GM19240 (cell line): ENCODE data around the gene EHBP1.

Source experiments
- DNase-seq: peaks from one replicate; pipeline ENCODE4 v3.0.0; 2011; ENCODE audit warnings: low spot score; ENCODE audit not compliant: insufficient read length

Gene EHBP1

DNA sequence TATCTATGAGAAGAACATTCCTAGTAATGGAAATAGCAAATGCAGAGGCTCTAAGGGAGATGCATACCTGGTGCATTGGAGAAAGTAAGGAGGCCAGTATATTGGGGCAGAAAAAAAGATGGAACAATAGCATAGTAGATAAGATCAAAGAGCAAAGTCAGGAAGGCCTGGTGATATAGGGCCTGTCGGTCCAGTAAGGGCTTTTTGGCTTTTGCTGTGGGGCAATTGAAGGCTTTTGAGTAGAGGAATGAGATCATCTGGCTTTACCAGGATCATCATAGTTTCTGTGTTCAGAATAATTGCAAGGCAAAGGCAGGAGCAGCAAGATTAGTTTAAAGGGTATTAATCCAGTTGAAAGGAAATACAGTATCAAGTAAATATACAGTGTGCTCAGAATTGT lies 111.8 kb downstream of the EHBP1 start:
- DNase-seq, result no peak

DNA sequence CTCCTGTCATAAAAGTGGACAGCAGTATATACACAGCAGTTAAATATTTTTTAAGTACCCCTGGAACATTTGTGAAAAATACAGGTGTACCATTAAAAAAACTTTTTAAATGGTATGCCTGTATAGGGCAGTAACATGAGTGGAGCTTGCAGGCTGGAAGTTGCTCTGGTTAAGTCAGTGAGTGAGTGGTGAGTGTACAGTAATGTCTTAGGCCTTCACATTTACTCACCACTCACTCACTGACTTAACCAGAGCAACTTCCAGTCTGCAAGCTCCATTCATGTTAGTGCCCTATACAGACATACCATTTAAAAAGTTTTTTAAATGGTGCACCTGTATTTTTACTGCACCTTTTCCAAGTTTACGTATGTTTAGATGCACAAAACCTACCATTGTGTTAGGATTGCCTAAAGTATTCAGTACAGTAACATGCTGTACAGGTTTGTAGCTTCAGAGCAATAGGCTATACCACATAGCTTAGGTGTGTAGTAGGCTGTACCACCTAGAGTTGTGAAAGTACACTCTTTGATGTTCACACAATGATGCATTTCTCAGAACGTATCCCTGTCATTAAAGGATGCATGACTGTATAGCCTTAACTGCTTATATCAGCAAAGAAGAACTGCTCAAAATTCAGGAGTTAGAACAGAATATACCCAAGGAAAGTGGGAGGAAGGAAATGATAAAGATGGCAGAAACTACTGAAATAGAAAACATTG lies 112.6 kb downstream of the EHBP1 start:
- DNase-seq, result no peak

DNA sequence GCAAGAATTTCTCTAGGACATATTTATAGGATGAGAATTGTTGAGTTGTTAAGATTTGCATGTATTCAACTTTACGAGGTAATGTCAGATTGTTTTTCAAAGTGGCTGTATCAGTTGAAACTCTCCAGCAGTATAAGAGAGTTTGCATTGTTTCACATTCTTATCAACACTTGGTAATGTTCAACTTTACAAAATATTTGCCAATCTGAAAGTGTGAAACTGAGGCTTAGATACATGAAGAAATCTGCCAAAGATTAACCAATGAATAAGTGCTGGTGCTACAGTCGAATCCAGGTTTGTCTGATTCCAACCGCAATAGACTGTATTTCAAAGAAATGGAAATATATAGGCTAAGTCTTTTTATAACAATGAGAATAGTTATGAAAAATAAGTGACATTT lies 117.0 kb downstream of the EHBP1 start:
- no peak for DNase-seq

DNA sequence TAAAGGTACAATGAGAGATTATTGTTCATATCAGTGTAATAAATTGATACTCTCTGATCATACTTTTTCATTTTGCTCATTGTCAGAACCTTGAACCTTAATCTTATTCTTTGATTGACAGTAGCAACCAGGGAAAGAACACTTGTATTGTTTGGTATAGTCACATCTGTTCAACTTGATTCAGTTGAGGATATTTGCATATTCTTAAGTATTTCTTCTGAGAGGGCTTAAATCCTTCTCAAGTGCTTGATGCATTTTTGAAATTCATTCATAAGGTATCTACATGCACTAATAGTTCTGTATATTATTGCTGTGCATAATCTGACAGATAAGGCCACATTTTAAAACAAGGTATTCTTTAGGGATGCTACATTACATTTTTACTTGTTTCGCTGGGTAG lies 118.9 kb downstream of the EHBP1 start:
- no peak for DNase-seq

DNA sequence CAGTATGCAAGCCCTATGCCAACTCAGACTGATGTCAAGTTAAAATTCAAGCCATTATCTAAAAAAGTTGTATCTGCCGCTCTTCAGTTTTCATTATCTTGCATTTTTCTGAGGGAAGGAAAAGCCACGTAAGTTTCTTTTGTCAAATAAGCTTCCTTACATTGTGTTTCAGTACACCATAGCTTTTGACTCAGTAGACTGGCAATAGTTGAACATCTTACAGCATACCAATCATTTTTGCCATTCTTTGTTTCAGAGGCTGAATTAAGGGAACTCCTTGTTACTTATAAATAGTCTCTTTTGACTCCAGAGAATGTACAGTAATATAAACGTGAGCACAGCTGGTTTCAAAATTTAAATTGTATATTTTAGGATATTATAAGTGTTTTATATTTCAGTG lies 120.6 kb downstream of the EHBP1 start:
- no peak for DNase-seq

DNA sequence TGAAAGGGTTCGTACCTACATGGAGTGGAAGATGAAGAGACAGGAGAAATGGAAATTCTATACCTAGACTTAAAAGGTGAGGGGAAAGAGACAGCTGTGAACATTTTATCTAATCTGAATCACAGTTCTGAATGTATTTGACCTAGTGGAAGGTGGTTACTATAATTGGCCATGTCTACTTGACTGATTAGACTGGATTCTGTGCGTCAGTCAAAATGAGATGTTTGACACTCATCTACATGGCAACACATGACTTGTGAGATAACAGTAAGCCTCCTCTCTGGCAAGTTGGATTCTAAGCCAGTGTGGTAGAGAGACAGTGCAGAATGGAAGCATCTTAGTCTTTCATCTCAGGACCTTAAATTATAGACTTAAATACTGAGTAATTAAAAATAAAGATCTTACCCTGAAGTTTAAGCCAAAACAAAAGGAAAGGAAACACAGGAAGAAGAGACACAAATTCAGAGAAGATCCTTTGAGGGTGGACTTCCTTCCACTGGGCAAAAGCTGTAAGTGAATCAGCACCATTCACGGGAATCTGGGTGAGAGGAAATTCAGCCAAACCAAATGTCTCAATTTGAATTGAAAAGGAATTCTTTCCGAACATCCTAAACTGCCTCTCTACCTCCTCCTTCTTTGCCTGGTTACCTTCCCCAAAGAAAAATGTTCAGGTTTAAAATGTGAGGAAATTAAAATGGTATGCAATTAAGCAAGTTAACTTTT lies 121.6 kb downstream of the EHBP1 start:
- no peak for DNase-seq

DNA sequence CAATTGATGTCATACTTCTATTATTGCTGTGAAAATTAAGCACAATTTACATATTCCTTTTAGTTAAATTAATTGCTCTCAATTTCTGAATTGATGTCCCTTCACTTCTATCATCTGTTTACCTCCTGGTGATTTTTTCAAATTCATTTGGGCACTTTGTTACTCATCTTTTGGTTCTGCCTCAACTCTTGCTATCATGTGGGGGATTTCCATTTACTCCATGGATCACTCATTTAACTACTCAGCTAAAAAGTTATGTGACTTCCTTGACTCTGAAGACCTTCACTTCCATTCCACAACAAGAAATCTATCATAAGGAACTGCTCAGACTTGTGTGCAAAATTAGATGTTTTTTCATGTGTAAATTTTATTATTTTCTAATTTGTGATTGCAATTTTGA lies 126.2 kb downstream of the EHBP1 start:
- DNase-seq, result no peak

DNA sequence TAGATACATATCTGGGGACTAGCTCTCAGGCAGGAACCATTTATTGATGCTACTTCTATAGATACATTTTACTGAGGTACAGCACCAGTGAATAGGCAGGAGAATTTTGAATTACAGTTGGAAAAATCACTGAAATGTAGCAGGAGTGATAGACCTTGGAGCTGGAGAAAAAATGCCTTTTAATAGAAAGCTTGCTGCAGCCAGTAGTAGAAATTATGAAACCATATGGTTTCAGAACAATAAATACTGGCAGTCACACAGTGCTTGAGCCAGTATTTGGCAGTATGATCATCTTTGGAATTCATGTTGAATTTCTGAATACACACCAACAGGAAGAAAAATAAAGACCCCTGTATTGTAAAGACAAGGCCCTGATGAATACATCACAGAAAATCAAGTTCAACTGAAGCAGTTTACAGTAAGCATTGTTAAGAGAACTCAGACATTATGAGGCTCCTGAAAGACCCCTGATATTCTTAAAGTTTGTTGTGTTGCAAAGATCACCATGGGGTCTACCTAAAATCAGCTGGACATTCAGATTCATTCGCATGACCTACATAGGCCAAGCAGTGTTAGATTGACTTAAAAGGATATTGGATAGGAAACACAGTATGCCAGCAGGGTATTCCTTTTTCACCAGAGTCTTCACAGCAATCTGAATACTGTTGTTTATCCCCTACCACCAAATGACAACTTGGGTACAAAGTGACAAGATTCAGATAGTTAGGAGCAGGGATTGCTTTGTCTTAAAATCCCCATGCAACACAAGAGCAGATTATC lies 139.0 kb downstream of the EHBP1 start:
- no peak for DNase-seq

DNA sequence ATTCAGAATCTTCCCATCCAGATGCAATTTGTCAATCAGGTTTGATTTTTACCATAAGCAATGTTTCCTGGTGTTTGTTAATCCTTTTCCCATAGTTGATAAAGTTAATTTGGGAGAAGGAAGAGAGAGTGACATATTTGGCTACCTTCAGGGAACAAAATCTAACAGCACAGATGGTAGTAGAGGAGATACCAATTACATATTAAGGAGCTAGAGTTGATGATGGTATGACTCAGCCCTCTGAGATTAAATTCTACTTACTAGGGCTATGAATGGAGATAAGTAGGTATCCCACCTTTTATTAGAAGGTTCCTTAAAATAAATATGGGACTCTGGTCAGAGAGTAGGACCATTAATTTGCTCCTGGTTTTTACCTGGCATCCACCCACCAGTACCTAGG lies 139.7 kb downstream of the EHBP1 start:
- DNase-seq, result no peak

DNA sequence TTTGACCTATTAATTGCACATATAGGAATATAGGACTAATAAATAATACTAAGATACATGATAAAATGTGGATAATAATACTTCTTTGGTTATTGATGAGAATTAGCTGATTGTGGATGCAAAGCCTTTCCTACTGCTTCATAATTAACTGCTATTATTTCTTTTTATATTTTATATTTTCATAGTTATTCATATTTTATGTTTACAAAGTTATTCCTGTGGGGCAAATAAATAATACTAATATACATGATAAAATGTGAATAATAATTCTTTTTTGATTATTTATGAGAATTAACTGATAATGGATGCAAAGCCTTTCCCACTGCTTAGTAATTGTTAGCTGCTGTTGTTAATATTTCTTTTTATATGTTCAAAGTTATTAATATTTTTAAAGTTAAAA lies 146.7 kb downstream of the EHBP1 start:
- DNase-seq, result no peak

DNA sequence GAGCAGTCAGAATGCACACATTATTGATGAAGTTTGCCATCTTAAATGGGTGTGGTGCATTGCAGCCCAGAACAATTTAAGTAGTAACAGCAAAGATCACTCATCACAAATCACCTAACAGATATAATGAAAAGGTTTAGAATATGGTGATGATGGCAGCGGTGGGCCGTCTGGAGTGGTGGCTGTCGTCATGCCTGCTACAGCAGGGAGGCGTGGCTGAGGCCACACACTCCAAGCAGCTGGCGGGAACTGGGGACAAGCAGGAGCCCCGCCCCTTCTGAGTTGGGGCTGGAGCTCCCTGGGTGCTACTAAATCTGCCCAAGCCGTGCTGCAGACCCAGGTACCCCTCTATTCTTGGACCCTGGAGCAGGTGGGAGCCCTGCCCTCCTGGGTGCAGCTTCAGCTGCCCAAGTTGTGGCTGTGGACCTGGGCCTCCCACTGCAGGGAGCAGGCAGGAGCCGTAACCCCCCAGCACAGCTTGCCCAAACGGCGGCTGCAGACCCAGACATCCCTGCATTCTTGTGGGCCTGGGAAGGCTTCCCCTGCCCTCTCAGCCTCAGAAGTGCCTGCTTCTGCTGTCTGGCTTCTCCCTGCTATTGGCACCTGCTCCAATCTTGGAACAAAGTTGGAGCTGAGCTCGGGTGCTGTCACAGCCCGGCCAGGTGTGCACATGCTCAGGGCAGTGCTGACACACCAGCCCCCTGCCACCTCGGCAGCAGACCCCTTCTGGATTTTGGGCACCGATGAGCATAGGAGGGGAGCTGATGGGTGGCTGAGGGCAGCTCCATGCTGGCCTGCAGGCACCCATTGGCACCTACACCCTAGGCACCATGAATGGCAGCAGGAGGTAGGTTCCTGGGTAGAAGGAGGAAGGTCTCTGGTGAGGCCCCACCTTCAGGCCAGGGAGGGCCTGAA lies 149.3 kb downstream of the EHBP1 start:
- no peak for DNase-seq

DNA sequence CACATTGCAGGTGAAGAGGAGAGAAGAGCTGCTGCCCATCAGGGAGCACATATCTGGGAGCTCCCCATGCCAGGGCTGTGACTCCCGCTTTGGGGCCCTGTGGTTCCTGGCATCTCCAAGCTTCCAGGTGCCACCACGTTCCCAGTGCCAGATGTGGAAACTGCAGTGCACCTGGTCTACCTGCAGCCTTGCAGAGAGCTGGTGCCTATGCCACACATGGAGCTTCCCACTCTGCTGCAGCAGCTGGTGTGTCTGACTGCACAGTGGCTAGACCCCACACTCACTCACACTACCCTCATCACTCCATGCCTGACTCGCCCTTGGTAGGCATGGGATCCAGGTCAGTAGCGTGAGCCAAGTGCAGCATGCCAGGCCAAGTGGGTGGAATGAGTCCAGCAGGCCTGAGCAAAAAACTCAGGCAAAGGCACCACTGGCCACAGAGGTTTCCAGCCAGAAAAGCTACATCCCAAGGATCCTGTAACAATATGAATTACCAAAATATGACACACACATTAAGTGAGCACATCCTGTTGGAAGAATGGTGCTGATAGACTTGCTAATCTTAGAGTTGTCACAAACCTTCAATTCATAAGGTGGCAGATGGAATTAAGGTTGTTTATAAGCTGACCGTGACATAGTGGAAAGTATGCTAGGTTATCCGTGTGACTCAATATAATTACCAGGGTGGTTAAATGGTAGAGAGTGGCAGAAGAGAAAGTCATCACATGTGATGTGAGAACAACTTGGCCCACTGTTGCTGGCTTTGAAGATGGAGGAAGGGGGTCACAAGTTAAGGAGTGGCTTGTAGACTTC lies 150.9 kb downstream of the EHBP1 start:
- DNase-seq, result no peak

DNA sequence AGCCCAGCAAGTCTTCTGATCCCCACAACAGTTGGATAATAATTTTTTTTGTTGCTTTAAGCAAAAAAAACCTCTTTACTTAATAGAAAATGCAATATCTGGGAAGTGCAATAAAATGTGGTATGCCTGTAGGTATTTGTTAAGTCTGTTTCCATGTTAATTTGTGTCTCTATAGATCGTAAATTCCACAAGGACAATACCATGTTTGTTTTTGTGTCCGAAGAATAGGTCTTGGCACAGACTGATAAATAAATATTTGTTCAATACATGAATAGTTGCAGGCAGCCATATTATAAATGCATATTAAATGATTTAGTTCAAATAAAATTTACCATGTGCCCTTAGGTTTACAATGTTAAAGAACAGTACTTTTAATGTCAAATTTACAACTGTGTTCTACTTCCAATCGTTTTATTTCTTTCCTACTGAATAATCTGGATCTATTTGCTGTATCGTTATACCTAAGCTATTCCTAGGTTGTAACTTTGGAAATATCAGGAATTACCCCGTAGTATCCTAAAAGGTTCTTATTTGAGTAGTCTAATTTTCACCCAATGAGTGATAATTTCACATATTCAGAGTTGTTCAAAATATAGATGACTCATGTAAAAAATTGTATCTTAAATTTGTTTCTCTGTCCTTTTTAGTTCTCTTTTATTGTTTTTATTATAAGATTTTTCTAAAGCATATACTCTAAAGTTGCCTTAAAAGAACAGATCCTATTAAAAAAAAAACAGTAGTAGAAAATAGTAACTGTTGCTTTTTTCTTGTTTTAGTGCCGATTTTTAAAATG lies 151.8 kb downstream of the EHBP1 start:
- no peak for DNase-seq

DNA sequence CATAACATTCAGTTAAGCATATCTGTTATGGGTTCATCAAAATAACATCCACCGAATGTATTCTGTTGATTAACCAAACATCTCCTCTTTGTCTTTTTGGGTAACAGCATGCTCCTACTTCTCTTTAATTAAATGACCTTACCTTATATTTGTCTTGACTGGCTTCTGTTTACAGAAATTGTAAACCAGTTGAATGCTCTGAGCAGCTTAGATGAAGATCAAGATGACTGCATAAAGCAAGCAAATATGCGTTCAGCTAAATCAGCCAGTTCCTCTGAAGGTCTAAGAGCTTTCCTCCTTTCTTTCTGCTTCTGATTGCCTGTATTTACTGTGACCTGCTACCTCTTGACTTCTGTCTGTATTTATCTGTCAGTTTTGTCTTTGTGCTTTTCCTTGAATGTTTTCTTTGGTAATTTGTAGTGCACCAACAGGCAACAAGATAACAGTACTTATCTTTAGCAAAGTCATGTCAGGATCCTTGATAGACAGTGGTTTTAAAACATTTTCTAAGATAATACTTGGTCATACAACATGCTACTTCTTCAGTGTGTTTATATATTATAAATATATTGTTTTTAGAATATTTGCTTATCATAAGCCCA lies 152.8 kb downstream of the EHBP1 start:
- no peak for DNase-seq

DNA sequence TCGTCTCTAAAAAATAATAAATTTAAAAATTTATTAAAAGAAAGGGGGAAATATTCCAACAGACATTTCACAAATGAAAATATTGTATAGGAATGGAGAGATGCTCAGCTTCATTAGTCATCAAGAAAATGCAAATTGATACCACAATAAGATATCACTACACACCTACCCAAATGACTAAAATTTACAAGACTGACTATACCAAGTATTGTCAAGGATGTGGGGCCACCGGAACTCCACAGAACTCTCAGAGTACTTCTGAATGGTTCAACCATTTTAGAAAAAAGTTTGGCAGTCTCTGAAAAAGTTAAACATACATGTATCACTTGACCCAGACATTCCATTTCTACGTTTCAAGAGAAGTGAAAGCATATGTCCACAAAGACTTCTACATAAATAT lies 163.4 kb downstream of the EHBP1 start:
- no peak for DNase-seq

DNA sequence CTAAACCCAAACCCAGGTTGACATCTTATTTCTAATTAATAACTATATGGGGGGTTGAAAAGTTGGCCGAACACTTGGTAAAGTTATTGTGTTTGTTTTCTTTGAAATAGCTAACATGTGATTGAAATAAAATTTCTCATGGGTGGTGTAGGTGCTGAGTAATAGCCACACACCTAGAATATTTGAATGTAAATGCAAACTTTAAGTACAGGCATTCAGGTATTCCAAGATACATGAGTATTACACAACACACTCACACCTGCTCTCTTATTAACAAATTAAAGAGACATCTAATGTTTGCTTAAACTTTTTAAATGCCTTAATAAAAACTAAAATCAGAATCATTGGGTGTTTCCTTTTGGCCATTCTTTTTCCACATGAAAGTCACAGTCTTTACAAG lies 165.5 kb downstream of the EHBP1 start:
- no peak for DNase-seq

DNA sequence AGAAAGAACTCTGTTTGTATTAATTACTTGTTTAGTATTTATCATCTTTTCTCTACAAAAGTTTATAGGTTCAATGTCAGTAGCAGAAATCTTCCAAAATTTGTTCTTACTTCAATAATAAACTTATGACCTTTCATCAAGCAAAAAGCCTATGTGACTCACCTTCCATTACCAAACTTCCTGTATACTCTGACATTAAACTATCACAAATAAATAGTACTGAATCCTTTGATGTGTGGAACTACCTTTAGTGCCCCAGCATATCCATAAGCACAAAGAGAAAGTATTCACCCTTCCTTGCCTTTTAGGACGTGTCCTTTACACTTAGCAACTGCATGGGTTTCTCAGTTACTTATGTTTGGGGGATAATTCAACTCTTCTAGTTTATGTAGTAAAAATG lies 166.0 kb downstream of the EHBP1 start:
- DNase-seq, result no peak

DNA sequence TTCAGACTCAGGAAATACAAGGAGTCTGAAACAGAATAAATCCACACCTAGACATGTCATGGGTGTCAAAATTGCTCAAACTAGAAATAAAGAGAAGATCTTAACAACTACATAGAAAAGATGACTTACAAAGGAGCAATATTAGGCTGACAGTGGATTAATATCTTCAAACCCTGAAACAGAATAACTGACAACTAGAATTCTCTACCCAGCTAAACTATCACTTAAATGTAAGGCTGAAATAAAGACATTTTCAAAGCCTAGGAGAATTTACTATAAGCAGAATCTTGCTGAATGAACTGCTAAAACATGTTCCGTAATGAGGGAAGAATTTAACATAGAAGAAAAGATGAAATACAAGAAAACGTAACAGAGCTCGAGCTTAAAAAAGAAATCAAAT lies 168.1 kb downstream of the EHBP1 start:
- no peak for DNase-seq

DNA sequence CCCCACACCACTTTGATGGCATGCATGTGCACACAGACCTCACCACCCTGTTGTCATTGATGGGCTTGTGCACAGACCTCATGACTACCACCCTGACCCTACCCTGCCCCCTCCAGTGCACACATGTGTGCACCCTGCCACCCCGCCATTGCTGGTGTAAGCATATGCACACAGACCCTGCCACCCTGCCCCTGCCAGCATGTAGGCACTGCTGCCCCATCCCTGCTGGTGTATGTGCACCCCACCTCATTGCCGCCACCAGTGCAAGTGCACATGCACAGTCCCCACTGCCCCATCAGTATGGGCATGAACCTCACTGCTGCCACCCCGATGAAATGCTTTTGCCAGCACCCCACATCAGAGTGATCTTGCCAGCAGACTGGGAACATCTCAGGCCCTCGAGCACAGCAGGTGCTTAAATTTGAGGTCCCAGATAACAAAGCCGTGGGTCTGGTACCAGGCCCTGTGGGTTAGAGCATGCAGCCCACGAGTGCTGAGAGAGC lies 169.4 kb downstream of the EHBP1 start:
- DNase-seq, result no peak
